ENCODE results near the gene ICAM1. TPM values are rescaled to one million over a fixed set of nuclear protein-coding genes. Genes with fewer than 3 reads are reported as not detected.

The ICAM1 gene
- total RNA-seq, 5 donors from 2014 or later (not counting 1 experiment from before 2014, with no cell fraction given): 4.2 to 11.0 (median 5.9) TPM

GRCh38 chr19:10328558-10329429 lies 57.9 kb downstream of the ICAM1 start:
- no peak overlapping the region for H3K4me3 ChIP-seq (ENCODE audit: control insufficient read depth in 1 of 2, extremely low read depth in 1 of 2, low read length in 1 of 2)
- peaks cover 10% of the 10 kb centered on the region for H3K36me3 Mint-ChIP-seq
- DNase-seq (no peak), ATAC-seq (replicated peaks in 1 of 4) (no peak)
- H3K27ac Mint-ChIP-seq: no peak overlapping the region
- H3K27me3 Mint-ChIP-seq: no peaks in the 10 kb centered on the region
- 97% methylated on average over 39 of the region's 41 CpGs for WGBS (ENCODE audit: insufficient coverage)
- no peaks in the 10 kb centered on the region for H3K9me3 Mint-ChIP-seq
- H3K9me3 ChIP-seq: no peaks in the 10 kb centered on the region
- ChIA-PET CTCF (no interaction called here), POLR2A (no interaction called here)
- H3K27me3 ChIP-seq (replicated peaks in 1 of 2; ENCODE audit: control insufficient read depth in 2 of 2, extremely low read depth in 1 of 2, insufficient read depth in 2 of 2, low read length in 1 of 2): no peaks in the 10 kb centered on the region
- H3K4me3 Mint-ChIP-seq: no peak overlapping the region
- H3K4me1 Mint-ChIP-seq: peaks cover 20 to 23% (median 23%) of the 10 kb centered on the region in 3 donors
- H3K36me3 ChIP-seq (ENCODE audit: control insufficient read depth in 2 of 2, extremely low read depth in 1 of 2, insufficient read depth in 1 of 2, low read length in 1 of 2): peaks cover 29 to 62% of the 10 kb centered on the region in 2 donors
- peaks cover 10 to 22% of the 10 kb centered on the region in 2 experiments for H3K4me1 ChIP-seq (ENCODE audit: control insufficient read depth in 1 of 2, extremely low read depth in 1 of 2, insufficient read depth in 2 of 2, low read length in 2 of 2)
- no peak overlapping the region for H3K27ac ChIP-seq (ENCODE audit: low read length)

GRCh38 chr19:10329555-10329954 lies 58.6 kb downstream of the ICAM1 start:
- H3K27me3 Mint-ChIP-seq: no peaks in the 10 kb centered on the region
- ChIA-PET CTCF (interaction anchor here in 1 of 2 donors (0.7 kb wide), 1 partner anchor 489 kb away, joined by 3 read pairs; no protein-coding TSS in a partner anchor), POLR2A (no interaction called here)
- ATAC-seq (replicated peaks in 1 of 4) (no peak), DNase-seq (no peak)
- peaks cover 12% of the 10 kb centered on the region for H3K36me3 Mint-ChIP-seq
- Histone ChIP-seq H3K27me3 (replicated peaks in 1 of 2; ENCODE audit: control insufficient read depth in 2 of 2, extremely low read depth in 1 of 2, insufficient read depth in 2 of 2, low read length in 1 of 2) (no peaks in the 10 kb centered on the region), H3K9me3 (no peaks in the 10 kb centered on the region), H3K36me3 (ENCODE audit: control insufficient read depth in 2 of 2, extremely low read depth in 1 of 2, insufficient read depth in 1 of 2, low read length in 1 of 2) (peaks cover 29 to 61% of the 10 kb centered on the region in 2 donors), H3K4me1 (ENCODE audit: control insufficient read depth in 1 of 2, extremely low read depth in 1 of 2, insufficient read depth in 2 of 2, low read length in 2 of 2) (peaks cover 12 to 30% of the 10 kb centered on the region in 2 experiments), H3K27ac (ENCODE audit: low read length) (no peak overlapping the region), H3K4me3 (ENCODE audit: control insufficient read depth in 1 of 2, extremely low read depth in 1 of 2, low read length in 1 of 2) (no peak overlapping the region)
- H3K4me1 Mint-ChIP-seq: peaks cover 21 to 29% (median 26%) of the 10 kb centered on the region in 3 donors
- no peak overlapping the region for H3K27ac Mint-ChIP-seq
- no peaks in the 10 kb centered on the region for H3K9me3 Mint-ChIP-seq
- no peak overlapping the region for H3K4me3 Mint-ChIP-seq
- 96% methylated on average over 12 of the region's 13 CpGs for WGBS (ENCODE audit: insufficient coverage)

- Histone ChIP-seq H3K9me3 (no peaks in the 10 kb centered on the region), H3K36me3 (ENCODE audit: control insufficient read depth in 2 of 2, extremely low read depth in 1 of 2, insufficient read depth in 1 of 2, low read length in 1 of 2) (peaks cover 40 to 53% of the 10 kb centered on the region in 2 donors), H3K4me1 (ENCODE audit: control insufficient read depth in 1 of 2, extremely low read depth in 1 of 2, insufficient read depth in 2 of 2, low read length in 2 of 2) (peaks cover 12 to 50% of the 10 kb centered on the region in 2 experiments), H3K27me3 (replicated peaks in 1 of 2; ENCODE audit: control insufficient read depth in 2 of 2, extremely low read depth in 1 of 2, insufficient read depth in 2 of 2, low read length in 1 of 2) (no peaks in the 10 kb centered on the region), H3K4me3 (ENCODE audit: control insufficient read depth in 1 of 2, extremely low read depth in 1 of 2, low read length in 1 of 2) (peak overlapping the region; percentile 71 to 89), H3K27ac (ENCODE audit: low read length) (peak overlapping the region; percentile 37)
- ATAC-seq (replicated peaks in 1 of 4) (no peak), DNase-seq (no peak)
- Mint-ChIP-seq H3K27ac (peak overlapping the region; percentile 94 to 97), H3K27me3 (no peaks in the 10 kb centered on the region), H3K4me1 (peaks cover 27 to 36% (median 34%) of the 10 kb centered on the region in 3 donors), H3K4me3 (peak overlapping the region; percentile 92 to 95 (median 93)), H3K9me3 (no peaks in the 10 kb centered on the region), H3K36me3 (peaks cover 11% of the 10 kb centered on the region)
- 70% methylated on average over 10 of the region's 18 CpGs for WGBS (ENCODE audit: insufficient coverage)
- CTCF ChIA-PET: interaction anchor here in 1 of 2 donors (0.6 to 1.9 kb wide), 2 partner anchors 33 to 74 kb away, joined by 3 to 5 read pairs; no protein-coding TSS in a partner anchor
- POLR2A ChIA-PET: interaction anchor here in 1 of 2 donors (0.7 kb wide), 1 partner anchor 763 kb away, joined by 3 read pairs; no protein-coding TSS in a partner anchor
Observed at GRCh38 chr19:10332158-10332964, 61.4 kb downstream of the ICAM1 start.

- Histone ChIP-seq H3K9me3 (no peaks in the 10 kb centered on the region), H3K27ac (ENCODE audit: low read length) (peak within 1 kb of the TSS; percentile 72), H3K36me3 (ENCODE audit: control insufficient read depth in 2 of 2, extremely low read depth in 1 of 2, insufficient read depth in 1 of 2, low read length in 1 of 2) (peaks cover 35 to 48% of the 10 kb centered on the region in 2 donors), H3K27me3 (replicated peaks in 1 of 2; ENCODE audit: control insufficient read depth in 2 of 2, extremely low read depth in 1 of 2, insufficient read depth in 2 of 2, low read length in 1 of 2) (no peaks in the 10 kb centered on the region), H3K4me1 (ENCODE audit: control insufficient read depth in 1 of 2, extremely low read depth in 1 of 2, insufficient read depth in 2 of 2, low read length in 2 of 2) (peaks cover 12 to 58% of the 10 kb centered on the region in 2 experiments), H3K4me3 (ENCODE audit: control insufficient read depth in 1 of 2, extremely low read depth in 1 of 2, low read length in 1 of 2) (peak within 1 kb of the TSS; percentile 71 to 89)
- Mint-ChIP-seq H3K27ac (peak within 1 kb of the TSS; percentile 94 to 97), H3K27me3 (no peaks in the 10 kb centered on the region), H3K4me1 (peaks cover 27 to 38% (median 36%) of the 10 kb centered on the region in 3 donors), H3K36me3 (peaks cover 11% of the 10 kb centered on the region), H3K4me3 (peak within 1 kb of the TSS; percentile 92 to 95 (median 93)), H3K9me3 (no peaks in the 10 kb centered on the region)
- ChIA-PET CTCF (interaction anchor here in 1 of 2 donors (0.6 to 1.9 kb wide), 6 partner anchors 47 to 333 kb away, joined by 3 to 5 read pairs (median 4); partner anchors contain the start of genes ICAM1 and TYK2), POLR2A (interaction anchor here (0.6 kb wide), 5 partner anchors 26 to 302 kb away, joined by 3 to 8 read pairs (median 5); no protein-coding TSS in a partner anchor)
- ATAC-seq (replicated peaks in 1 of 4): peak; percentile 93 to 99 (median 98)
- under 1% methylated on average over 66 of the region's 82 CpGs for WGBS (ENCODE audit: insufficient coverage)
- DNase-seq: peak; percentile 91 to 100 (median 97)
Observed at GRCh38 chr19:10332965-10333757, 62.2 kb downstream of the ICAM1 start, which contains the start of gene RAVER1. Gene RAVER1 (minus strand): TSS chr19:10333529. CDS start chr19:10333507, 22 bp downstream.

GRCh38 chr19:10333758-10334587 lies 63.1 kb downstream of the ICAM1 start:
- H3K27me3 Mint-ChIP-seq: no peaks in the 10 kb centered on the region
- 65% methylated on average over 44 of the region's 44 CpGs for WGBS (ENCODE audit: insufficient coverage)
- ChIA-PET POLR2A (interaction anchor here (0.6 kb wide), 5 partner anchors 26 to 301 kb away, joined by 3 to 8 read pairs (median 5); no protein-coding TSS in a partner anchor), CTCF (interaction anchor here in 1 of 2 donors (0.6 to 1.9 kb wide), 6 partner anchors 47 to 334 kb away, joined by 3 to 5 read pairs (median 4); partner anchors contain the start of genes ICAM1 and TYK2)
- H3K4me3 ChIP-seq (ENCODE audit: control insufficient read depth in 1 of 2, extremely low read depth in 1 of 2, low read length in 1 of 2): peak overlapping the region; percentile 71 to 89
- DNase-seq (no peak), ATAC-seq (replicated peaks in 1 of 4) (peak in 1 of 4 experiments; percentile 0)
- H3K4me3 Mint-ChIP-seq: peak overlapping the region; percentile 92 to 95 (median 93)
- H3K27me3 ChIP-seq (replicated peaks in 1 of 2; ENCODE audit: control insufficient read depth in 2 of 2, extremely low read depth in 1 of 2, insufficient read depth in 2 of 2, low read length in 1 of 2): no peaks in the 10 kb centered on the region
- peaks cover 11% of the 10 kb centered on the region for H3K36me3 Mint-ChIP-seq
- H3K27ac ChIP-seq (ENCODE audit: low read length): peak overlapping the region; percentile 44
- peaks cover 18 to 66% of the 10 kb centered on the region in 2 experiments for H3K4me1 ChIP-seq (ENCODE audit: control insufficient read depth in 1 of 2, extremely low read depth in 1 of 2, insufficient read depth in 2 of 2, low read length in 2 of 2)
- H3K36me3 ChIP-seq (ENCODE audit: control insufficient read depth in 2 of 2, extremely low read depth in 1 of 2, insufficient read depth in 1 of 2, low read length in 1 of 2): peaks cover 34 to 40% of the 10 kb centered on the region in 2 donors
- H3K9me3 Mint-ChIP-seq: no peaks in the 10 kb centered on the region
- H3K4me1 Mint-ChIP-seq: peaks cover 35 to 46% (median 44%) of the 10 kb centered on the region in 3 donors
- peak overlapping the region; percentile 94 to 97 for H3K27ac Mint-ChIP-seq
- H3K9me3 ChIP-seq: no peaks in the 10 kb centered on the region

All from T-cell (primary cell).